ENCODE results near the gene HERC3.

Gene HERC3

DNA sequence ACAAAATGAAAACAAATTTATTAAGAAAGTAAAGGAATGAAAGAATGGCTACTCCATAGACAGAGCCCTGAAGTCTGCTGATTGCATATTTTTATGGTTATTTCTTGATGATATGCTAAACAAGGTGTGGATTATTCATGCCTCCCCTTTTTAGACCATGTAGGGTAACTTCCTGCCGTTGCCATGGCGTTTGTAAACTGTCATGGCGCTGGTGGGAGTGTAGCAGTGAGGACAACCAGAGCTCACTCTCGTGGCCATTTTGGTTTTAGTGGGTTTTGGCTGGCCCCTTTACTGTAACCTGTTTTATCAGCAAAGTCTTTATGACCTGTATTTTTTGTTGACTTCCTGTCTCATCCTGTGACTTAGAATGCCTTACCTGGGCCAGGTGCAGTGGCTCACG is 17.5 kb downstream of the HERC3 start:
- DNase-seq: peak in 1 of 2 donors; percentile 38

DNA sequence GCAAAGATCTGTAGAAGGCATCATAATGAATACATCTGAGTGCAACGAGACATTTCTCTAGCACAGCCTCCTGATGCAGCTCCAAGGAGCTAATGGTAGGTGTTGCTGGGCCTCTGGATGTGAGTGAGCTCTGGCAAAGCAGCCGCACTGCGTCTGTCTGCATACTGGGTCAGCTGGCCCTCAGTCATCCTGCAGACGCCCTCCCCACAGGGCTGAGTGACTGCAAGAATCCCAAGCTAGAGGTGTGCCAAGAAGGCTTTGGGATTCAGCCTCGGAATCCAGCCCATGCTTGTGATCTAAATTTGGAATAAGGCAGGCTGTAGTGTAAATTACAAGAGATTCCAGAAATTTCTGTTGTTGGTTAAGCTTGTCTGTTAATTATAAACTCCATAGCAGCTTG is 18.5 kb downstream of the HERC3 start:
- DNase-seq: no peak

DNA sequence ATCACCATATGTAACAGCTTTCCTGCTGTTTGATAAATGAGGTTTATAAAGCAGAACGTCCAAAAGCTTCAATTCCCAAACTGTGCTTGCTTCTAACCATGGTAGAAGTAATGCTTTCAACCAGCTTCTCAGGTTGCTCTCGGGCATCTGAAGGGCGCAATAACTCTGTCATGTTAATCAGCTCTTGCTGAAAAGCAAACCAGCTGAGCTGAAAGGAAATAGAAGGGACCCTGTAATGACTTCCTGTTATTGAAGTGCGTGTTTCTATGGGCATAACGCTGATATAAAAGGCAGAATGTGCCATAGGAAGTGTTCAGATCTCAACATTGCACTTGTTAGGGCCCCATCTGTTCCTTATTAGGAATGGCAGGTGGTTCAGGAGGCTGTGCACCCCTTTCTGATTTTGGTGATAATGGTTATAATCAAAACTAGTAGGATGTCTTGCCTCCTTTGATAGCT is 21.2 kb downstream of the HERC3 start:
- DNase-seq: peak; percentile 54 to 82

- DNase-seq: no peak
These were observed 21.8 kb downstream of the HERC3 start for GRCh38 chr4:88614058-88614457.

DNA sequence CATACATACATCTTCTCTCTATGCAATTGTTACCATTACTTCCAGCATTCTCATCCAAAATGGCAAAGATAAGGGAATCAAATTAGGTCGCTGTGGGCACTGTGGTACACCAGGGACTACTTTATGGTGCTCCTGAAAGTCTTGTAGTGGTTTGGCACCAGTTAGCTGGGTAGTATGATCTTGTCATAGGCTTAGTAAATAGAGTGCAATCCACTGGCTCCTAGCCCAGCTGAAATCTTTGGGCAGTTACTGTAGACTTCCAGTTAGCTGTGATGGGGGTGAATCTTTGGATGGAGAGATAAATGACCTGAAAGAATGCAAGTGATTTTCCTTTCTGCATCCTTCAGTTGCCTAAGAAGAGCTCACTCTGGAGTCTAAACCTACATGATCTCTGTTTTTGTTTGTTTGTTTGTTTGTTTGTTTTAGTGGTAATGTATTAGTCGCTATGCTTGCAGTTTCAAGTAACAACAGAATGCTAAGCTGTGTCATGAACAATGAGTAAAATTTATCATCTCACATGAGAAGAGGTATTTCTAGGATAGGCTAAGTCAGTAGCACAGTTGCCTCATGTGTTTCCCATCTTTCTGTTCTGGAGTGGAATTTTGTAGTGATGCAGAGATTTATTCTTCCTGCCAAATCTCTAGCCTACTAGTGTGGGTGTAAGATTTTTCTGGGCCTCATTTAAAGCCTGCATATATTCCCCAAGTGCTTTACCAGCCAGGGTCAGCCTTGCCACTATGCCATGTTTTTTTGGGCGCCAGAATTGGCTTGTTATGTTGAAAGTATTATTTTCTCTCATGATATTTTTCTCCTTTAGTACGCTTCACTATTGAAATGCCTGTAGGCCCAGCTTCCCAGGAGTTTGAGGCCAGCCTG is 24.2 kb downstream of the HERC3 start:
- no peak for DNase-seq

DNA sequence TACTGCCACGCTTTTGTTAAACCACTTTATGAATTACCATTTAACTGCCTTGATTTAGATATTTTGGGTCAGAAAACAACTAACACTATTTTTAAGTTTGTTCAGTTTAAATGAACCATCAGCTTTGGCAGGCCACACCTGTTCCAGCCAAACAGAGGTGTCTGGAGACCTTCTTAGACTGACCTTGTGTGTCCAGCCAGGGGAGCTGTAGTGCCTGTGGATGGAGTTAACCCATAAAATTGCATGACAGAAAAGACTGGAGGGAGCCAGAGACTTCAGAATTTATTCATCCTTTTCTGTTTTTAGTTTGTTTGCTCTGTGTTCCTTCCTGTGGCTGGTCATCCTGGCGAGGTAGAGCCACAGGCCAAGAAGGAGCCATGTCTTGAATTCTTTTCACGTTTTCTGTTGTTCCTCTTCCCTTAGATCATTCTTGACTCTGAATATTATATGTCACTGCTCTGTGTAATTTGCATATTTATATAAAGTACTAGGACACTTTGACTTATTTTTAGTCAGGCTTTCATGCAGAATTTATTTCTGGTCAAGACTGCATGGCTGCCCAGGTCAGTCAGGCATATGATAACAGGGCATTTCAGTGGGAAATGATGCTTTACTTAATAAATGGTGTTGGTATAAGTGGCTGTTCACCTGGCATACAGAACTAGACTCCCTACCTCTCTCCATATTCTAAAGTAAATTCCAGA is 26.7 kb downstream of the HERC3 start:
- DNase-seq: no peak

- DNase-seq: no peak
These were observed 27.7 kb downstream of the HERC3 start for GRCh38 chr4:88619971-88620370.

DNA sequence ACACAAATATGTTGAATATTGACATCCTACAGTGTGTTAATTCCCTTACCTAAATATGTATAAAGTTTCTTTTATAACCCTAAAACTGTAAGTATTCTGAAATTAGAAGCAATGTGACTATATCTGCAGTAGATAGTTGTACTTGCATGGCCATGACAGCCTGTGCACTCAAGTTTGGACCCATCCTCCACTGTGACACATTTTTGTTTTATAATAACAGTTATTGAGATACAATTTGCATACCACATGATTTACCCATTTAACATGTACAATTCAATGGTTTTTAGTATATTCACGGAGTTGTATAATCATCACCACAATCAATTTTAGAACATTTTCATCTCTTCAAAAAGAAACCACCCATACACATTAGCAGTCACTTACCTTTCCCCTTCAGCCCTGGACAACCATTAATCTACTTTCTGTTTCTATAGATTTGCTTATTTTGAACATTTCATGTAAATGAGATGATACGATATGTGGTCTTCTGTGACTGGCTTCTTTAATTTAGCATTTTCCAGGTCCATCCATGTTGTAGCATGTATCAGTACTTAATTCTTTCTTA is 29.6 kb downstream of the HERC3 start:
- DNase-seq: no peak

- no peak for DNase-seq
These were observed 30.8 kb downstream of the HERC3 start for GRCh38 chr4:88623097-88623496.

GRCh38 chr4:88628746-88629145 is 36.5 kb downstream of the HERC3 start:
- no peak for DNase-seq

- DNase-seq: no peak
These were observed 37.5 kb downstream of the HERC3 start for GRCh38 chr4:88629826-88630225.

DNA sequence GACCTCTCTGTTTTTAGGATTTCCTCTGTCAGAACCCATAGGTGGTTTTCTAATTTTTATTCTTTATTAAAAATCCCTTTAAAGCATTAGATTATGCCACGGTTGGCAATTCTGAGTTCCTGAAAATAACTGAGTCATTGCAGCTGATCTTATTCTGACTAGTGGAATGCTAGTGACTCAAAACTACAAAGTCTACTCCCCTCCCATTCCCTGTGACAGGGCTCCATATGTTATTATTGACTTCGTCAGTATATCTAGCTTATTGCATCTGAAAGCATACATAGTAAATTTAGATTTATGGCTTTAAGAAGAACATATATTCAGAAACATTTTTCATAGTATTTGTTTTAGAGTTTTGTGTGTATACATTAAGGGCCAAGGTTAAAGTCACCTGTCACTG is 38.5 kb downstream of the HERC3 start:
- no peak for DNase-seq

- no peak for DNase-seq
These were observed 51.7 kb downstream of the HERC3 start for GRCh38 chr4:88643932-88644331.

DNA sequence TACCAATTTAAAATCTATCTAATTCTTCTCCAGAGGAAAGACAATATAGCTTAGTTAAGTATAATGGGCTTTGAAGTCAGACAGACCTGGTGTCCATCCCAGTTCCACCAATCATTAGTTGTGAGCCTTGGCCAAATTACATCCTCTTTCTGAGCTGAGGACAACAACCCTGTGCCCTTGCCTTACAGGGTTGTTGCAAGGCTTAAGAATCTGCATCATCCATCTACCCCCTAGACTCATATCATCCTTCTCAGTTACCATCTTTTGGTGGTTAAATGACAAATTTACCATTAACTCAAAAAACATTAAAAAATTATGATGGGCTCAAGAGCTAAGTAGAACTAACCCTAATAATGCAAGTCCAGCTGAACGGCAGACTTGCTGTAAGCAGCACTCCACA is 53.7 kb downstream of the HERC3 start:
- DNase-seq: no peak

GRCh38 chr4:88646528-88647280 is 54.4 kb downstream of the HERC3 start:
- no peak for DNase-seq

GRCh38 chr4:88649716-88650115 is 57.4 kb downstream of the HERC3 start:
- no peak for DNase-seq

DNA sequence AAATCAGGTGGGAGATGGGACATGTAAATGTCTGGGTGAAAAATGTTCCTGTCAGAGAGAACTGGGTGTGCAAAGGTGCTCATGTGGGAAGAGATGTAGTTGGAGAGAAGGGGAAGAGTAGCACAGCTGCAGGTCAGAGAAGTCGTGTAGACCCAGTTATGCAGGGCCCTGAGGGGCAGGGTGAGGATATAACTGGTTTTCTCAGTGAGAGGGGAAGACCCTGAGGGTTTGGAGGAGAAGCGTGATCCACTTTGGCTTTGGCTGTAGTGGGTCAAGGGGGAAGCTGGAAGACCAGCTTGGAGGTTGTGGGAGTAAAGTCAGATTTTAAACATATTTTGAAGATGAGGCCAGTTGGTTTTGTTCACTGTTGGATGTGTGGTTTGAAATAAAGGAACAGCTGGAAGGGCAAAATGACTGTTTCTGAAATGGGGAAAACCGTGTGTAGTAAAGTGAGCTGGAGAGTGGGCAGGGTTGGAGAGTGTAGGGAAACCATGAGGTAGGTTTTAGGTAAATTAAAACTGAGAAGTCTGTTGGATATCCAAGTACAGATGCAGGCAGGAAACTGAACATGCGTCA is 61.2 kb downstream of the HERC3 start:
- DNase-seq: no peak

- DNase-seq: no peak
These were observed 62.9 kb downstream of the HERC3 start for GRCh38 chr4:88655226-88655625.

DNA sequence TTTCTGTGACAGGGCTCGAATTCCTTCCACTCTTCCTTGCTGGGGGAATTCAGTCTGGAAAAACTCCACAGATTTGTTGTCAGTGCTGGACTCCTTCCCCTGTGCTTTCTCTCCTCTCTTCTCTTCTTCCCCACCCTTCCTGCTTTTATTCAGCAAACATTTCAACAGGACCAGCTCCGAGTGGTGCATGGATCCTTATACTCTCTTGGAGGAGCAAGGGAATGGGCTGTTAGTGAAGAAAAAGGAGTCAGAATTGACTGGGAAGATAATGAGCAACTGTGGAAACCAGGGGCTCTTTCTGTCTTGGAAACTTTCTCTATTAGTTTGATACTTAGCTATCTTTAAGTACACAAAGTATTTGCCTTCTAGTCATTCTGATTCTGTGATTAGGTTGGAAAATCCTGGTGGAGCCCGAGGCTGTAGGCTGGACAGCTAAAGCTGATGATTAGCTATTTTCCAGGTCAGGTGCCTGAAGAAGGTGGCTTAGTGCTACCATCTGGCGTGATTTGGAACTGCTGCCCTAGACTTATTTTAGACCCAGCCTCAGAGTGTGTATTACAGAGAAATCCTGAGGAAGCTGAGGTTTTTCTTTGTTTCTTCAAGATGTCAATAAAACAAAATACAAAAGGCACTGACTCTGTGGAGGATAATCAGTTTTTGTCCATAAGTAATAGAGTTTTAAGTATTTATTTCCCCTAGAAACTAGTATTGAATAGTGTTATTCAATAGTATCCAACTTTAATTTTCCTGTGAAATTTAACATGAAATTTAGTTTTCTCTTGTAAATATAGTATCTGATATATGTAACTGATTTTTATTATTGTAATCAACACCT is 67.0 kb downstream of the HERC3 start:
- DNase-seq: peak; percentile 20 to 48

- DNase-seq: no peak
These were observed 67.6 kb downstream of the HERC3 start for GRCh38 chr4:88659890-88660208.

GRCh38 chr4:88660446-88661294 is 68.4 kb downstream of the HERC3 start:
- no peak for DNase-seq

Measured in CD4-positive, alpha-beta T cell treated with Interleukin-1 beta for 1 hour (primary cell).